Measurements from ENCODE around the gene PHF2.

PHF2 gene

DNA sequence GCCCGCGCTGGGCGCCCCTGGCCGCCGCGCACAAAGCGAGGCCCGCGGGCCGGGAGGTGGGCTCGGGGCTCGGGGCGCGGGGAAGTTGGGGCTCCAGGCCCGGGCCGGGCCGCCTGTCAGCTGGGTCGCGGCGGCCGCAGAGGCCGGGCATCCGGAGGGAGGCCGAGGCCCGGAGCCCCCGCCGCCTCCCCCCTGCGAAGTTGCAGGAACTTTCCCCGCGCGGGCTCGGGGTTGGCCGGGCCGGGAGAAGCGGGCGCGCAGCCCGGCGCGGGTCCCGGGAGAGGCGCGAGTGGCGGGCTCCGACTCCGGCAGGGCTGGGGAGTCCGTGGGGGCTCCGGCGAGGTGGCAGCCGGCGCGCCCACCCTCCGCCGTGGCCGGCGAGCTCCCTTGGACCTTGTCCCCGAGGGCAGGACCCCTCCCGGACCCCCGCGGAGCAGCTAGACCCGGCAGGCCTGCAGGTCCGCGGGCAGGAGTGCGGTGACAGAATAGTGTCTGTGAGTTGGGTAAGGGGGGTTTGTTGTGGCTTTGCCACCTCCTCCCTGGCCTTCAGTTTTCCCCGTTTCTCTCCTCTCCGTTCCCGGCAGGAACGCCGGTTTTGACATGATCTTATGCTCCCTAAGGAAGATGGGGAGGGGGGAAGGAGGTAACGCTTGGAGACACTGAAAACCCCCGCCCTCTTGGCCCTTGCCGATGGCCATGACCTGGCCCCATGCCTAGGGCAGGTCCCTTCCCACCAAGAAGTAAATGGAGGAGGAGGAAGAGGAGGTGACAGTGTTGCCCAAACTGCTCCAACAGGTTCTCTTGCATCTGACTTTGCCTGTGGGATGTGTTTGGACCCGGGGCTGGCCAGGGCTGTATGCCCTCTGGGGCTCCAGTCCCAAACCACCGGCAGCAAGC is 942 bp downstream of the PHF2 start:
- in situ Hi-C loops (cut with HindIII; ENCODE audit: low sequenced_read_pairs): no loop called here
- no peak for DNase-seq (ENCODE audit: low read depth, low spot score)
- TF ChIP-seq, protein P1, sequence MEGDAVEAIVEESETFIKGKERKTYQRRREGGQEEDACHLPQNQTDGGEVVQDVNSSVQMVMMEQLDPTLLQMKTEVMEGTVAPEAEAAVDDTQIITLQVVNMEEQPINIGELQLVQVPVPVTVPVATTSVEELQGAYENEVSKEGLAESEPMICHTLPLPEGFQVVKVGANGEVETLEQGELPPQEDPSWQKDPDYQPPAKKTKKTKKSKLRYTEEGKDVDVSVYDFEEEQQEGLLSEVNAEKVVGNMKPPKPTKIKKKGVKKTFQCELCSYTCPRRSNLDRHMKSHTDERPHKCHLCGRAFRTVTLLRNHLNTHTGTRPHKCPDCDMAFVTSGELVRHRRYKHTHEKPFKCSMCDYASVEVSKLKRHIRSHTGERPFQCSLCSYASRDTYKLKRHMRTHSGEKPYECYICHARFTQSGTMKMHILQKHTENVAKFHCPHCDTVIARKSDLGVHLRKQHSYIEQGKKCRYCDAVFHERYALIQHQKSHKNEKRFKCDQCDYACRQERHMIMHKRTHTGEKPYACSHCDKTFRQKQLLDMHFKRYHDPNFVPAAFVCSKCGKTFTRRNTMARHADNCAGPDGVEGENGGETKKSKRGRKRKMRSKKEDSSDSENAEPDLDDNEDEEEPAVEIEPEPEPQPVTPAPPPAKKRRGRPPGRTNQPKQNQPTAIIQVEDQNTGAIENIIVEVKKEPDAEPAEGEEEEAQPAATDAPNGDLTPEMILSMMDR (IDR thresholded peaks at IDR 0.05; ENCODE audit: low read depth, low read length): no peak
- peak overlapping the region; percentile 55 for H3K4me3 ChIP-seq (ENCODE audit: low read depth, low read length)

DNA sequence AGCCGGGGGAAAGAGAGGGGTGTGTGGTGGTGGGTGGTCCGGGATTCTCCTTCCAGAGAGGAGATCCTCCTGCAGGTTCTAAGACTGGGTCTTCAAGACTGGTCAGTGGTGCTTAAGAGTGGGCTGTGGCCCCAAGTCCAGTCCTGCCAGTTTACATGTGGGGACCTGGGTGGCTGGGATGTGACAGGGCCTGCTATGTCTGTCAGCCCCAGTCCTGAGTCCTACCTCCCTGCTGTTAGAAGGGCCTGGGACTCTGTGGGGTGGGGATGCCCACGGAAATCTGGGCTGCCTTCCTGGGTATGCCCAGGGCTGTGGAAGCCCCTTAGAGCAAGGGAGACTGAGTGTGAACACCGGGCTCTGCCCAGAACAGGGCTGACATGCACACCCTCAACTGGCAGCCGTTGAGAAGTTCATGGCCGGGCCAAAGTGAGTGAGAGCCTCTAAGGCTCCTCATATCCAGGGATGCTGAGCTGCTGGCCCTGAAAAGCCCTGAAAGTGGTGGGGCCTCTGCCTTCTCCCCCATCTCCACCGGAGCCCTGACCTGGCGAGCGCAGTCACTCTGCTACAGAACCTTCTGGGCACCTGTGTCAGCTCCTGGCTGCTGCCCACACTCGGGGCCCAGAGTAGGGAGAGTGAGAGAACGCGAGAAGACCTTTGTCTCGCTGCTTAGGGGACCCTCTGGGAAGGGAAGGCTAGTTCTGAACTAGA is 1.7 kb downstream of the PHF2 start:
- H3K4me3 ChIP-seq (ENCODE audit: low read depth, low read length): peak overlapping the region; percentile 55
- in situ Hi-C loops (cut with HindIII; ENCODE audit: low sequenced_read_pairs): no loop called here
- TF ChIP-seq, protein P1 (IDR thresholded peaks at IDR 0.05; ENCODE audit: low read depth, low read length): no peak
- DNase-seq (ENCODE audit: low read depth, low spot score): no peak

DNA sequence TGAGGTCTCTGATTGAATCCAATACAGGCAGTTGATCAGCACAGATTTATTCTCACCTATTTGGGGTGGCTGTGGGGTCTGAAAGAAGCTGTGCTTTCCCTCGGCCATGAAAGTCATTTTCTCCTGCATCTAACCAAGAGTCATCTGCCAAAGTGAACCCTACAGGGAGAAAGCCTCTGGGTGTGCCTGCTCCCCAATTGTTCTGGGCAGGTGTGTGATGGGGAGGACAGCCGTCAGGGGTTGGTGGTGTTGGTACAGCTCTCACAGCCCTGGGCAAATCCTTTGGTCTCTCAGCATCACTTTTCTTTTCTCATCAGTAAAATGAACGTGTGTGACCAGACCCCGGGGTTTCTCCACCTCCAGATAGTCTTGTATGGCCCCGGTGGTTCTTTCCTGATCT is 2.5 kb downstream of the PHF2 start:
- TF ChIP-seq, protein P1 (IDR thresholded peaks at IDR 0.05; ENCODE audit: low read depth, low read length): no peak
- in situ Hi-C loops (cut with HindIII; ENCODE audit: low sequenced_read_pairs): no loop called here
- H3K4me3 ChIP-seq (ENCODE audit: low read depth, low read length): no peak overlapping the region

DNA sequence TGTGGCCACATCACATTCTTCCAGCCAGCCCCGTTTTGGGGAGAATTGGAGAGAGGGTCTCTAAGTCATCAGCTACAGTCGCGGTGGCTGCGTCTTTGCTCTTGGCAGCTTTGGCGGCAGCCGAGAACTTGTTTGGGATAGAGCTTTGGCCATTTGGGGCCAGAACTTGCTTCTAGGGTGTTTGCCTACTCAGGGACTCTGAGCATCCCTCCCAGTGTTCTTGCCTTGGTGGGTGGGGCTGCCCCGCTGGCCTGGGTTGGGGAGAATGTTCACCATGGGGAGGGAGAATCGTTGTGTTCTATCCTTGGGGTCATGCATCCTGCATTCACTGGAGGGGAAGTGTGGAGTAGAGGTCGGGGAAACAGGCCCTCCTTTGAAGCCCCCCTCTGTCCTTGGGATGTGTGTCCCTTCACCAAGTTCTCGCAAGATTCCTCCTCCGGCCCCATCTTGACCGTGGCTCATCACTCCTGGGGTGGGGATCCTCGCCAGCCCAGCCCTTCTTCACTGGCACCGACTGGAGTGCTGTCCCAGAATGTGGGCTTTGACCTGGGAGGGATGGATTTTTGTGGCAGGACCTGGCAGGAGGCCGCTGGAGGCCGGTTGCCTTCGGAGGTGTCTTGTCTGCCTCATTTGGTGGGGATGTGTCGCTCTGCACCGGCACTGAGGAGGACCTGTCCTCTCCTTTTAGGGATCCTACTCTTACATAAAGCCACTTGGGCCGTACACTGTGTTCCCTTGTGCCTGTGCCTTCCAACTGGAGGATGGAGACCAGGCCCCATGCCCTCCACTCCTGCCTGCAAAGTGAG is 3.5 kb downstream of the PHF2 start:
- TF ChIP-seq, protein P1 (IDR thresholded peaks at IDR 0.05; ENCODE audit: low read depth, low read length): no peak
- DNase-seq (ENCODE audit: low read depth, low spot score): no peak
- in situ Hi-C loops (cut with HindIII; ENCODE audit: low sequenced_read_pairs): no loop called here
- no peak overlapping the region for H3K4me3 ChIP-seq (ENCODE audit: low read depth, low read length)

More for the DNA sequence above, 2.5 kb downstream of the PHF2 start:
- DNase-seq (ENCODE audit: low read depth, low spot score): no peak

DNA sequence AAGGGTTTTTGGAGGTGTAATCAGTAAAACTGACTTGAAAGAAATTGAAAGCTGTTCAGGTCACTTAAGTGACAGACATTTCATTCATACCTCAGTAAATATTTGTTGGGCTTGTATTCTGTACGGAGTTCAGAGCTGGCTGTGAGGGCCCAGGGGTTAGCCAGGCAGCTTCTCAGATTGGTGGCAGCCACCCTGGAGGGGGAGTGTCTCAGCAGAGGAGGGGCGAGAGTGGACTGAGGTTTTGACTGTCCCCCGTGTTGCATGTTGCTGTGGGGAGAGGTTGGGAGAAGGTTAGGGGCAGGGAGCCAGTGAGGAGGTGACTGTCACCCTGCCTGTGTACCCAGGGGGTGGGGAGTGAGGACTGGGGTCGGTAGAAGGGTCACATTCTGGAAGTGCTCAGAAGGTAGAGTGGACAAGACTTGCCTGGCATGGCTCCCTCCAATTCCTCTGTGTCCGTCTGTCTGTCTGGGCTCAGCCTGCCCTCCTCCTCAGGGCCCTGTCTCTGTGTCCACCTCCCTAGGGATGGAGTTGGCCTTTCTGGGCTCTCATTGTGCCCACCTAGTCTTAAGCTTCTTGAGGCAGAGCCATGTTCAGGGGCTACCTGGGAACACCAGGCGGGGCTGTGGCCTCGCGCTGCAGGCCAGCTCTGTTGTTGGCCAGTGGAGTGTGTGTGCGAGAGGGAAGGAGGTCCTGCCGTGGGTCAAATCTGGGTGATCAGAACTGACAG is 4.4 kb downstream of the PHF2 start:
- in situ Hi-C loops (cut with HindIII; ENCODE audit: low sequenced_read_pairs): no loop called here
- TF ChIP-seq, protein P1 (IDR thresholded peaks at IDR 0.05; ENCODE audit: low read depth, low read length): no peak
- H3K4me3 ChIP-seq (ENCODE audit: low read depth, low read length): no peak overlapping the region
- DNase-seq (ENCODE audit: low read depth, low spot score): no peak

DNA sequence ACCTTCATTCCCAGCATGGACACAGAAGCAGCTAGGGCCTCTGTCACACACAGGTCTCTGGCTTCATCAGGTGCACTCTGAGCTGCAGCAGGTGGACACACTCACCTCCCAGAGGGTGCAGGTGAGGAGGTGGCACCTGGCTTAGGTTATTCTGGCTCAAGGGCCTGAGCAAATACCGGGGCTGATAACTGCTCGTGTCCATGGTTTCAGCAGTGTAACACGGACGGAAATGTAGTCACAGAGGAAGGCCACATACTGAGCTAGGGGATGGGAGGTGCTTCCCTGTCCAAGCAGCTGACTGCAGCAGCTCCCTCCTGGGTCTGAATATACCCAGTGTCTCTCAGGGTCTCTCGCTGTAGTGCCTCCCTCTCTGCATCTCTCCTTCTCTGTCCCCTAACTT is 5.7 kb downstream of the PHF2 start:
- TF ChIP-seq, protein P1 (IDR thresholded peaks at IDR 0.05; ENCODE audit: low read depth, low read length): no peak
- no peak overlapping the region for H3K4me3 ChIP-seq (ENCODE audit: low read depth, low read length)
- DNase-seq (ENCODE audit: low read depth, low spot score): peak; percentile 39
- in situ Hi-C loops (cut with HindIII; ENCODE audit: low sequenced_read_pairs): no loop called here
